Measurements from ENCODE around the gene SAPCD2. TPM values are rescaled to one million over a fixed set of nuclear protein-coding genes. Genes with fewer than 3 reads are reported as not detected.

SAPCD2 gene
- total RNA-seq, 2 experiments from 2014 or later, result 15.2 to 15.4 TPM

GRCh38 chr9:137030538-137031527, 39.5 kb downstream of the SAPCD2 start:
- H3K27ac Mint-ChIP-seq, result no peak overlapping the region
- H3K27me3 Mint-ChIP-seq, result no peaks in the 10 kb centered on the region
- peak; percentile 47 for DNase-seq
- peaks cover 40% of the 10 kb centered on the region for H3K4me1 Mint-ChIP-seq
- H3K4me3 Mint-ChIP-seq, result no peak overlapping the region
- no peaks in the 10 kb centered on the region for H3K9me3 Mint-ChIP-seq
- no peaks in the 10 kb centered on the region for H3K36me3 Mint-ChIP-seq

GRCh38 chr9:137030006-137030405, 40.4 kb downstream of the SAPCD2 start:
- Mint-ChIP-seq H3K27me3 (no peaks in the 10 kb centered on the region), H3K36me3 (no peaks in the 10 kb centered on the region), H3K27ac (no peak overlapping the region), H3K4me3 (no peak overlapping the region), H3K9me3 (no peaks in the 10 kb centered on the region), H3K4me1 (peaks cover 39% of the 10 kb centered on the region)
- no peak for DNase-seq

GRCh38 chr9:137029058-137029936, 41.1 kb downstream of the SAPCD2 start:
- H3K27ac Mint-ChIP-seq, result no peak overlapping the region
- H3K4me1 Mint-ChIP-seq, result peaks cover 32% of the 10 kb centered on the region
- peak overlapping the region; percentile 53 for H3K4me3 Mint-ChIP-seq
- H3K27me3 Mint-ChIP-seq, result no peaks in the 10 kb centered on the region
- H3K9me3 Mint-ChIP-seq, result no peaks in the 10 kb centered on the region
- DNase-seq, result peak; percentile 70
- no peaks in the 10 kb centered on the region for H3K36me3 Mint-ChIP-seq

- peaks cover 28% of the 10 kb centered on the region for H3K4me1 Mint-ChIP-seq
- H3K27ac Mint-ChIP-seq, result no peak overlapping the region
These were observed 41.9 kb downstream of the SAPCD2 start for GRCh38 chr9:137028263-137029057.

GRCh38 chr9:137027369-137028262, 42.7 kb downstream of the SAPCD2 start, which contains the start of gene ABCA2:
Gene ABCA2 (minus strand): TSS chr9:137028237. CDS start chr9:137028140, 97 bp downstream.
- Mint-ChIP-seq H3K9me3 (no peaks in the 10 kb centered on the region), H3K27ac (no peak within 1 kb of the TSS), H3K36me3 (no peaks in the 10 kb centered on the region), H3K4me3 (peak within 1 kb of the TSS; percentile 68), H3K27me3 (no peaks in the 10 kb centered on the region), H3K4me1 (peaks cover 28% of the 10 kb centered on the region)
- DNase-seq, result no peak

More at GRCh38 chr9:137028263-137029057, 41.9 kb downstream of the SAPCD2 start:
- no peaks in the 10 kb centered on the region for H3K27me3 Mint-ChIP-seq
- peak; percentile 79 for DNase-seq
- H3K36me3 Mint-ChIP-seq, result no peaks in the 10 kb centered on the region
- no peaks in the 10 kb centered on the region for H3K9me3 Mint-ChIP-seq
- peak overlapping the region; percentile 53 for H3K4me3 Mint-ChIP-seq

- Mint-ChIP-seq H3K4me1 (peaks cover 25% of the 10 kb centered on the region), H3K27ac (no peak overlapping the region), H3K9me3 (no peaks in the 10 kb centered on the region), H3K27me3 (no peaks in the 10 kb centered on the region), H3K36me3 (no peaks in the 10 kb centered on the region), H3K4me3 (peak overlapping the region; percentile 68)
- DNase-seq, result no peak
These were observed 43.5 kb downstream of the SAPCD2 start for GRCh38 chr9:137026828-137027227.

- Mint-ChIP-seq H3K27me3 (no peaks in the 10 kb centered on the region), H3K4me1 (peaks cover 24% of the 10 kb centered on the region), H3K4me3 (no peak overlapping the region), H3K36me3 (no peaks in the 10 kb centered on the region), H3K27ac (no peak overlapping the region), H3K9me3 (no peaks in the 10 kb centered on the region)
- no peak for DNase-seq
These were observed 44.0 kb downstream of the SAPCD2 start for GRCh38 chr9:137026384-137026783.

GRCh38 chr9:137025517-137025966, 44.8 kb downstream of the SAPCD2 start:
- Mint-ChIP-seq H3K9me3 (no peaks in the 10 kb centered on the region), H3K4me3 (no peak overlapping the region), H3K36me3 (no peaks in the 10 kb centered on the region), H3K4me1 (peaks cover 20% of the 10 kb centered on the region), H3K27me3 (no peaks in the 10 kb centered on the region), H3K27ac (no peak overlapping the region)
- no peak for DNase-seq

- H3K27me3 Mint-ChIP-seq, result no peaks in the 10 kb centered on the region
- H3K4me1 Mint-ChIP-seq, result peaks cover 4% of the 10 kb centered on the region
- H3K9me3 Mint-ChIP-seq, result no peaks in the 10 kb centered on the region
- no peak for DNase-seq
- no peaks in the 10 kb centered on the region for H3K36me3 Mint-ChIP-seq
- H3K4me3 Mint-ChIP-seq, result no peak overlapping the region
- no peak overlapping the region for H3K27ac Mint-ChIP-seq
These were observed 46.8 kb downstream of the SAPCD2 start for GRCh38 chr9:137023583-137023991.

- no peaks in the 10 kb centered on the region for H3K27me3 Mint-ChIP-seq
- no peak overlapping the region for H3K27ac Mint-ChIP-seq
- H3K9me3 Mint-ChIP-seq, result no peaks in the 10 kb centered on the region
- DNase-seq, result no peak
- no peak overlapping the region for H3K4me3 Mint-ChIP-seq
- peaks cover 4% of the 10 kb centered on the region for H3K4me1 Mint-ChIP-seq
- no peaks in the 10 kb centered on the region for H3K36me3 Mint-ChIP-seq
These were observed 47.2 kb downstream of the SAPCD2 start for GRCh38 chr9:137023157-137023556.

GRCh38 chr9:137022662-137023008, 47.7 kb downstream of the SAPCD2 start:
- H3K27ac Mint-ChIP-seq, result no peak overlapping the region
- H3K4me3 Mint-ChIP-seq, result no peak overlapping the region
- H3K4me1 Mint-ChIP-seq, result peaks cover 4% of the 10 kb centered on the region
- no peaks in the 10 kb centered on the region for H3K9me3 Mint-ChIP-seq
- H3K27me3 Mint-ChIP-seq, result no peaks in the 10 kb centered on the region
- DNase-seq, result no peak
- no peaks in the 10 kb centered on the region for H3K36me3 Mint-ChIP-seq

GRCh38 chr9:137021979-137022661, 48.2 kb downstream of the SAPCD2 start:
- Mint-ChIP-seq H3K27me3 (no peaks in the 10 kb centered on the region), H3K4me3 (no peak overlapping the region), H3K9me3 (no peaks in the 10 kb centered on the region), H3K4me1 (peaks cover 2% of the 10 kb centered on the region), H3K36me3 (no peaks in the 10 kb centered on the region), H3K27ac (no peak overlapping the region)
- peak; percentile 76 for DNase-seq

- Mint-ChIP-seq H3K27me3 (no peaks in the 10 kb centered on the region), H3K4me1 (peaks cover under 1% of the 10 kb centered on the region), H3K36me3 (no peaks in the 10 kb centered on the region), H3K9me3 (no peaks in the 10 kb centered on the region), H3K27ac (no peak overlapping the region), H3K4me3 (no peak overlapping the region)
- DNase-seq, result no peak
These were observed 48.8 kb downstream of the SAPCD2 start for GRCh38 chr9:137021568-137021978.
